ENCODE measurements around the gene GCNA. TPM values are rescaled to one million over a fixed set of nuclear protein-coding genes. Genes with fewer than 3 reads are reported as not detected.

GCNA gene
- total RNA-seq, 1 experiment from 2014 or later: 3.0 TPM

DNA sequence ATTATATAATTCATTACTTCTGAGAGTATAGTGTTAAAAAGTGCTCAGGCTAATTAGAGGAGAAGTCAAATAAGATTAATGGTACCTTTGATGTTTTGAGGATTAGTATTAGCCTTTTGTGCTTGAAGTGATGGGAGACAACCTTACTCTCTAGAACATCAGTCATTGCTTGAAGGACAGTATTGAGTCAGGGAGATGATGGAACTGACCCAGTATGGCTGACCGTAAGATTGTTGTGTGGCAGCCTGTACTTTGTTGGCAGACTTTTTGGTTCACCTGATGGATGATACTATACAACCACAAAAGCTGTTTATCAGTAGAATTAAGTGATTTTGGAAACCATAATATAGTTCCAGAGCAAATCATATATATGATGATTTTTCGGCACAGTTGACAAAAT is 35.4 kb upstream of the GCNA start:
- Histone ChIP-seq H3K4me3 (ENCODE audit: low read depth, low read length, poor library complexity, severe bottlenecking) (no peak overlapping the region), H3K36me3 (ENCODE audit: insufficient read depth, low read length, poor library complexity, severe bottlenecking) (peaks cover 50% of the 10 kb centered on the region), H3K27me3 (replicated peaks; ENCODE audit: insufficient read depth, low read depth, low read length, poor library complexity) (no peaks in the 10 kb centered on the region), H3K27ac (ENCODE audit: low read depth, low read length, poor library complexity, severe bottlenecking) (no peak overlapping the region), H3K4me1 (ENCODE audit: insufficient read depth, low read length, poor library complexity, severe bottlenecking) (peaks cover 18% of the 10 kb centered on the region), H3K9me3 (ENCODE audit: low read depth, low read length, poor library complexity, severe bottlenecking) (no peaks in the 10 kb centered on the region)
- CTCF ChIA-PET: no interaction called here
- no peak for DNase-seq (ENCODE audit: low spot score)
- POLR2A ChIA-PET (ENCODE audit: low non-redundant PET): no interaction called here
- intact Hi-C loops (cut with micrococcal nuclease; ENCODE audit: unreplicated experiment): no loop called here
- BruUV-seq (replicated peaks): no TSS peak
- TF ChIP-seq EZH2 (IDR thresholded peaks at IDR 0.05; ENCODE audit: borderline replicate concordance, low read depth, low read length, poor library complexity, severe bottlenecking) (no peak), CTCF (conservative IDR thresholded peaks at IDR 0.05; ENCODE audit: low read depth, low read length) (no peak)

DNA sequence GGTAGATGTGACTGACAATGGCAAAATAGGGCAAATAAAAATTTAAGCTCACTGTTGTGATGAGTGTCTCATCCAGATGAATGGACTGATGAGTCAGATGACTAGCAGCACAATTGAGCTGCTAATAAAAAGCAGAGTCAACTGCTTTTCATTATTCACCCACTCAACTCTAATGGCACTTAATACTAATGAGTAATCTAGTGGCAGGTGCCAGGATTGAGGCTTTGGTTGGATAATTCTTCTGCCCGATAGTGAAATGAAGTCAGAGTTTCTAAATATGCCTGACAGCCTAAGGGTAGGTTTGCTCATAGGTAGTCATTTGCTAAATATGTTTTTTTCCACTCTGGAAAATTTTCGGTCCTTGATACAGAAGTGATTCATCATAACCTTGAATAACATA is 34.9 kb upstream of the GCNA start:
- Histone ChIP-seq H3K9me3 (ENCODE audit: low read depth, low read length, poor library complexity, severe bottlenecking) (no peaks in the 10 kb centered on the region), H3K36me3 (ENCODE audit: insufficient read depth, low read length, poor library complexity, severe bottlenecking) (peaks cover 50% of the 10 kb centered on the region), H3K4me1 (ENCODE audit: insufficient read depth, low read length, poor library complexity, severe bottlenecking) (peaks cover 18% of the 10 kb centered on the region), H3K27ac (ENCODE audit: low read depth, low read length, poor library complexity, severe bottlenecking) (no peak overlapping the region), H3K4me3 (ENCODE audit: low read depth, low read length, poor library complexity, severe bottlenecking) (no peak overlapping the region), H3K27me3 (replicated peaks; ENCODE audit: insufficient read depth, low read depth, low read length, poor library complexity) (no peaks in the 10 kb centered on the region)
- DNase-seq (ENCODE audit: low spot score): peak; percentile 70
- POLR2A ChIA-PET (ENCODE audit: low non-redundant PET): interaction anchor here (0.5 kb wide), 1 partner anchor 9 kb away, joined by 3 read pairs; no protein-coding TSS in a partner anchor
- intact Hi-C loops (cut with micrococcal nuclease; ENCODE audit: unreplicated experiment): no loop called here
- CTCF ChIA-PET: no interaction called here
- no TSS peak for BruUV-seq (replicated peaks)
- TF ChIP-seq CTCF (conservative IDR thresholded peaks at IDR 0.05; ENCODE audit: low read depth, low read length) (no peak), EZH2 (IDR thresholded peaks at IDR 0.05; ENCODE audit: borderline replicate concordance, low read depth, low read length, poor library complexity, severe bottlenecking) (no peak)

- intact Hi-C loops (cut with micrococcal nuclease; ENCODE audit: unreplicated experiment): no loop called here
- H3K4me1 ChIP-seq (ENCODE audit: insufficient read depth, low read length, poor library complexity, severe bottlenecking): peaks cover 18% of the 10 kb centered on the region
- CTCF ChIA-PET: no interaction called here
- POLR2A ChIA-PET (ENCODE audit: low non-redundant PET): interaction anchor here (0.6 kb wide), 1 partner anchor 156 kb away, joined by 3 read pairs; no protein-coding TSS in a partner anchor
- H3K9me3 ChIP-seq (ENCODE audit: low read depth, low read length, poor library complexity, severe bottlenecking): no peaks in the 10 kb centered on the region
- no peaks in the 10 kb centered on the region for H3K27me3 ChIP-seq (replicated peaks; ENCODE audit: insufficient read depth, low read depth, low read length, poor library complexity)
- BruUV-seq (replicated peaks): no TSS peak
- TF ChIP-seq CTCF (conservative IDR thresholded peaks at IDR 0.05; ENCODE audit: low read depth, low read length) (no peak), EZH2 (IDR thresholded peaks at IDR 0.05; ENCODE audit: borderline replicate concordance, low read depth, low read length, poor library complexity, severe bottlenecking) (no peak)
- H3K36me3 ChIP-seq (ENCODE audit: insufficient read depth, low read length, poor library complexity, severe bottlenecking): peaks cover 46% of the 10 kb centered on the region
- no peak overlapping the region for H3K27ac ChIP-seq (ENCODE audit: low read depth, low read length, poor library complexity, severe bottlenecking)
- no peak for DNase-seq (ENCODE audit: low spot score)
- no peak overlapping the region for H3K4me3 ChIP-seq (ENCODE audit: low read depth, low read length, poor library complexity, severe bottlenecking)
Measured at GRCh38 chrX:71545364-71545763, 32.9 kb upstream of the GCNA start.

All from A673 (cell line).